GM12891 (cell line): ENCODE results near the gene ADAP1.

Experiments
- PAX5 ChIP-seq: IDR thresholded peaks from 2 replicates; pipeline ENCODE4 v1.6.1; 2011; ENCODE audit warnings: low read length, moderate library complexity, mild to moderate bottlenecking; ENCODE audit not compliant: insufficient read depth, severe bottlenecking
- POLR2A ChIP-seq: IDR thresholded peaks from 2 replicates; pipeline ENCODE4 v1.6.1; 2011; ENCODE audit warnings: low read depth, low read length, control low read depth
- POLR2AphosphoS5 ChIP-seq: IDR thresholded peaks from 2 replicates; pipeline ENCODE4 v1.6.1; 2011; ENCODE audit warnings: low read depth, low read length, control low read depth
- POU2F2 ChIP-seq: IDR thresholded peaks from 2 replicates; pipeline ENCODE4 v1.6.1; 2011; ENCODE audit warnings: low read depth, mild to moderate bottlenecking, control low read depth, low read length, moderate library complexity
- SPI1 ChIP-seq: IDR thresholded peaks from 2 replicates; pipeline ENCODE4 v1.6.1; 2011; ENCODE audit warnings: low read depth, low read length, control low read depth
- TAF1 ChIP-seq: IDR thresholded peaks from 2 replicates; pipeline ENCODE4 v1.6.1; 2011; ENCODE audit warnings: low read depth, low read length, control low read depth

- TF ChIP-seq SPI1 (no peak), TAF1 (no peak), POLR2AphosphoS5 (no peak), POLR2A (no peak), PAX5 (no peak), POU2F2 (no peak)
Observed at GRCh38 chr7:888081-889024, 66.1 kb downstream of the ADAP1 start.
